HepG2 (cell line): ENCODE measurements around the gene VEGFB. TPM values are rescaled to one million over a fixed set of nuclear protein-coding genes. Genes with fewer than 3 reads are reported as not detected.

Experiments used
- NKX3-1 ChIP-seq: sonication (generic); formaldehyde crosslinking; IDR thresholded peaks from 2 replicates; pipeline ENCODE4 v1.5.0; 2020; ENCODE audit warnings: missing genetic modification reagents
- RAD21 ChIP-seq: fragments of 450-650 bp; formaldehyde crosslinking; IDR thresholded peaks from 2 replicates; pipeline ENCODE4 v1.5.0; 2020; ENCODE audit warnings: mild to moderate bottlenecking
- RARG ChIP-seq: sonication (generic); formaldehyde crosslinking; IDR thresholded peaks from 2 replicates; pipeline ENCODE4 v1.4.0; 2020; ENCODE audit warnings: low read depth, mild to moderate bottlenecking, missing genetic modification reagents
- SKI ChIP-seq: fragments of 450-650 bp; IDR thresholded peaks from one replicate; pipeline ENCODE4 v1.6.1; 2018; ENCODE audit warnings: mild to moderate bottlenecking; ENCODE audit not compliant: partially characterized antibody
- SPEN ChIP-seq: sonication (generic); formaldehyde crosslinking; IDR thresholded peaks from 2 replicates; pipeline ENCODE4 v1.5.1; 2020; ENCODE audit warnings: low read depth, mild to moderate bottlenecking, missing genetic modification reagents
- TEAD2 ChIP-seq: sonication (generic); formaldehyde crosslinking; IDR thresholded peaks from 2 replicates; pipeline ENCODE4 v1.9.0; 2021; ENCODE audit warnings: missing genetic modification reagents
- THAP11 ChIP-seq: IDR thresholded peaks from 2 replicates; pipeline ENCODE4 v1.6.1; 2016; ENCODE audit warnings: missing biosample characterization, missing genetic modification reagents
- ZC3H13 ChIP-seq: sonication (generic); formaldehyde crosslinking; IDR thresholded peaks from 2 replicates; pipeline ENCODE4 v1.8.1; 2023; ENCODE audit warnings: mild to moderate bottlenecking, missing genetic modification reagents, moderate library complexity
- ZKSCAN1 ChIP-seq: fragments of 150-350 bp; IDR thresholded peaks from 2 replicates; pipeline ENCODE4 v1.6.1; 2014; ENCODE audit warnings: low read length
- ZNF530 ChIP-seq: sonication (generic); formaldehyde crosslinking; IDR thresholded peaks from 2 replicates; pipeline ENCODE4 v1.5.0; 2020; ENCODE audit warnings: low read depth, mild to moderate bottlenecking, missing genetic modification reagents
- polyA plus RNA-seq, 8 experiments: library from polyadenylated mRNA; depleted of rRNA in 3 of 8; stranded (reverse) in 7 of 8; unstranded in 1 of 8; fragments of >200 nt; fragmentation: Illumina TruSeq in 4 of 8; extraction: Trizol in 4 of 8; gene quantifications; 2 replicates each; pipeline versions ENCODE4 v1.2.1 to v1.2.3, GENCODE V29; 2011 to 2016; ENCODE audit warnings: low read depth in 4 of 8, missing spikeins in 1 of 8, mixed read lengths in 1 of 8; ENCODE audit not compliant: insufficient read depth in 1 of 8
- total RNA-seq, 5 experiments: library from RNA; depleted of rRNA; stranded (reverse); fragments of >200 nt; fragmentation: Illumina TruSeq; extraction: Trizol; gene quantifications; 2 replicates each; pipeline ENCODE4 v1.2.3, GENCODE V29; 2016; ENCODE audit warnings: low read depth in 1 of 5
- TF ChIP-seq, protein P1 (sequence below): sonication (generic); formaldehyde crosslinking; IDR thresholded peaks from 2 replicates; pipeline ENCODE4 v1.8.1; 2023; ENCODE audit warnings: mild to moderate bottlenecking, missing genetic modification reagents
- TF ChIP-seq, protein P2 (sequence below): sonication (generic); formaldehyde crosslinking; IDR thresholded peaks from 2 replicates; pipeline ENCODE4 v1.4.0; 2020; ENCODE audit warnings: missing genetic modification reagents
- TF ChIP-seq, protein P3 (sequence below): sonication (generic); formaldehyde crosslinking; IDR thresholded peaks from 2 replicates; pipeline ENCODE4 v1.8.0; 2022; ENCODE audit warnings: mild to moderate bottlenecking, missing genetic modification reagents, borderline replicate concordance
- TF ChIP-seq, protein P4 (sequence below), 2 experiments: sonication (generic) in 1 of 2; formaldehyde crosslinking in 1 of 2; IDR thresholded peaks; 2 replicates each; pipeline versions ENCODE4 v1.4.0 to v1.6.1; 2018 to 2020; ENCODE audit warnings: missing genetic modification reagents in 2 of 2, borderline replicate concordance in 1 of 2, low read depth in 1 of 2, mild to moderate bottlenecking in 1 of 2, missing biosample characterization in 1 of 2
- TF ChIP-seq, protein P5 (sequence below): sonication (generic); formaldehyde crosslinking; IDR thresholded peaks from 2 replicates; pipeline ENCODE4 v1.4.0; 2020; ENCODE audit warnings: missing genetic modification reagents
- TF ChIP-seq, protein P6 (sequence below): IDR thresholded peaks from 2 replicates; pipeline ENCODE4 v1.6.1; 2018; ENCODE audit warnings: missing genetic modification reagents, mild to moderate bottlenecking, missing compliant biosample characterization
- TF ChIP-seq, protein P7 (sequence below): sonication (generic); formaldehyde crosslinking; IDR thresholded peaks from 2 replicates; pipeline ENCODE4 v1.5.0; 2020; ENCODE audit warnings: mild to moderate bottlenecking, missing genetic modification reagents

VEGFB gene
- total and polyA plus RNA-seq, 2 of the 13 experiments (the other 11 are each of a cell fraction or from before 2014, with no cell fraction given), result 9.0 to 11.3 TPM

DNA sequence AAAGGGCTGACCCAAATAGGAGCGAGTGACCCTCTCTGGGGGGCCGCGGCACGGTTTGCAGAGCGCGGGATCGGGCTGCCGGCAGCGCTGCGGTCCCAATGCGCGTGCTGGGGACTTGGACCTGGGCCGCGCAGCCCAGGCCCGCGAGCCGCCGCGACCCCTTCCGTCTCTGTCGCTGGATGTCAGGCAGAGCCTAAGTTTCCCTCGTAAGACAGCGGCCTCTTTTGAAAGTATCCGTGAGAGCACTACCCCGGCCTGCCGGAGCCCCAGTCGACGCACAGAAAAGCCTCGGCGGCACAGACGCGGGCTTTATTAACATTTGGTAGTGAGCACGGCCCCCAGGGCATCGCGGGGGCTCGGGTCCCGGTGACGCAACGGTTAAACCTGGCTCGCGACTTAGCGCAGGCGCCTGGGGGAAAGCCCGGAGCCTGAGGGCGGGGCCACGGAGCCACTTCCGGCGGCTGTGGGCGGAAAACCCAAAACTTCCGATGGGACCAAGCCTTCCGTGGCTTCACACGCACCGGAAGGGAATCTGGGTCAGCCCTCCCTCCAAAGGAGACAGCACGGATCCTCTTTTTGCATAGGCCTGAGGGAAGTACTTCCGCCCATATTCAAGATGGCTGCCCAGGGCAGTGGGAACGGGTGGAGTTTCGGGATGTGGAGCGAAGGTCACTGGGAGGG lies 35.3 kb downstream of the VEGFB start (continued):
- TF ChIP-seq NKX3-1, result peak; percentile 69; the same call in 1 of the 2 replicates
- TF ChIP-seq, protein P1, sequence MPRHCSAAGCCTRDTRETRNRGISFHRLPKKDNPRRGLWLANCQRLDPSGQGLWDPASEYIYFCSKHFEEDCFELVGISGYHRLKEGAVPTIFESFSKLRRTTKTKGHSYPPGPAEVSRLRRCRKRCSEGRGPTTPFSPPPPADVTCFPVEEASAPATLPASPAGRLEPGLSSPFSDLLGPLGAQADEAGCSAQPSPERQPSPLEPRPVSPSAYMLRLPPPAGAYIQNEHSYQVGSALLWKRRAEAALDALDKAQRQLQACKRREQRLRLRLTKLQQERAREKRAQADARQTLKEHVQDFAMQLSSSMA (CRISPR knock-in tag), result peak; percentile 95
- TF ChIP-seq, protein P2, sequence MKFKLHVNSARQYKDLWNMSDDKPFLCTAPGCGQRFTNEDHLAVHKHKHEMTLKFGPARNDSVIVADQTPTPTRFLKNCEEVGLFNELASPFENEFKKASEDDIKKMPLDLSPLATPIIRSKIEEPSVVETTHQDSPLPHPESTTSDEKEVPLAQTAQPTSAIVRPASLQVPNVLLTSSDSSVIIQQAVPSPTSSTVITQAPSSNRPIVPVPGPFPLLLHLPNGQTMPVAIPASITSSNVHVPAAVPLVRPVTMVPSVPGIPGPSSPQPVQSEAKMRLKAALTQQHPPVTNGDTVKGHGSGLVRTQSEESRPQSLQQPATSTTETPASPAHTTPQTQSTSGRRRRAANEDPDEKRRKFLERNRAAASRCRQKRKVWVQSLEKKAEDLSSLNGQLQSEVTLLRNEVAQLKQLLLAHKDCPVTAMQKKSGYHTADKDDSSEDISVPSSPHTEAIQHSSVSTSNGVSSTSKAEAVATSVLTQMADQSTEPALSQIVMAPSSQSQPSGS (CRISPR knock-in tag), result peak; percentile 73; the same call in 1 of the 2 replicates
- TF ChIP-seq, protein P3, sequence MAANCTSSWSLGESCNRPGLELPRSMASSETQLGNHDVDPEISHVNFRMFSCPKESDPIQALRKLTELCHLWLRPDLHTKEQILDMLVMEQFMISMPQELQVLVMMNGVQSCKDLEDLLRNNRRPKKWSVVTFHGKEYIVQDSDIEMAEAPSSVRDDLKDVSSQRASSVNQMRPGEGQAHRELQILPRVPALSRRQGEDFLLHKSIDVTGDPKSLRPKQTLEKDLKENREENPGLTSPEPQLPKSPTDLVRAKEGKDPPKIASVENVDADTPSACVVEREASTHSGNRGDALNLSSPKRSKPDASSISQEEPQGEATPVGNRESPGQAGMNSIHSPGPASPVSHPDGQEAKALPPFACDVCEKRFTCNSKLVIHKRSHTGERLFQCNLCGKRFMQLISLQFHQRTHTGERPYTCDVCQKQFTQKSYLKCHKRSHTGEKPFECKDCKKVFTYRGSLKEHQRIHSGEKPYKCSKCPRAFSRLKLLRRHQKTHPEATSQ (CRISPR knock-in tag), result no peak
- TF ChIP-seq ZC3H13 (CRISPR knock-in tag), result peak; percentile 88
- TF ChIP-seq, protein P4, sequence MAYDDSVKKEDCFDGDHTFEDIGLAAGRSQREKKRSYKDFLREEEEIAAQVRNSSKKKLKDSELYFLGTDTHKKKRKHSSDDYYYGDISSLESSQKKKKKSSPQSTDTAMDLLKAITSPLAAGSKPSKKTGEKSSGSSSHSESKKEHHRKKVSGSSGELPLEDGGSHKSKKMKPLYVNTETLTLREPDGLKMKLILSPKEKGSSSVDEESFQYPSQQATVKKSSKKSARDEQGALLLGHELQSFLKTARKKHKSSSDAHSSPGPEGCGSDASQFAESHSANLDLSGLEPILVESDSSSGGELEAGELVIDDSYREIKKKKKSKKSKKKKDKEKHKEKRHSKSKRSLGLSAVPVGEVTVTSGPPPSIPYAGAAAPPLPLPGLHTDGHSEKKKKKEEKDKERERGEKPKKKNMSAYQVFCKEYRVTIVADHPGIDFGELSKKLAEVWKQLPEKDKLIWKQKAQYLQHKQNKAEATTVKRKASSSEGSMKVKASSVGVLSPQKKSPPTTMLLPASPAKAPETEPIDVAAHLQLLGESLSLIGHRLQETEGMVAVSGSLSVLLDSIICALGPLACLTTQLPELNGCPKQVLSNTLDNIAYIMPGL (CRISPR knock-in tag; IDR thresholded peaks at IDR 0.05; ENCODE audit: borderline replicate concordance in 1 of 2, low read depth in 1 of 2), result peak; percentile 44 to 74; a peak in 3 of 4 replicates
- TF ChIP-seq, protein P5, sequence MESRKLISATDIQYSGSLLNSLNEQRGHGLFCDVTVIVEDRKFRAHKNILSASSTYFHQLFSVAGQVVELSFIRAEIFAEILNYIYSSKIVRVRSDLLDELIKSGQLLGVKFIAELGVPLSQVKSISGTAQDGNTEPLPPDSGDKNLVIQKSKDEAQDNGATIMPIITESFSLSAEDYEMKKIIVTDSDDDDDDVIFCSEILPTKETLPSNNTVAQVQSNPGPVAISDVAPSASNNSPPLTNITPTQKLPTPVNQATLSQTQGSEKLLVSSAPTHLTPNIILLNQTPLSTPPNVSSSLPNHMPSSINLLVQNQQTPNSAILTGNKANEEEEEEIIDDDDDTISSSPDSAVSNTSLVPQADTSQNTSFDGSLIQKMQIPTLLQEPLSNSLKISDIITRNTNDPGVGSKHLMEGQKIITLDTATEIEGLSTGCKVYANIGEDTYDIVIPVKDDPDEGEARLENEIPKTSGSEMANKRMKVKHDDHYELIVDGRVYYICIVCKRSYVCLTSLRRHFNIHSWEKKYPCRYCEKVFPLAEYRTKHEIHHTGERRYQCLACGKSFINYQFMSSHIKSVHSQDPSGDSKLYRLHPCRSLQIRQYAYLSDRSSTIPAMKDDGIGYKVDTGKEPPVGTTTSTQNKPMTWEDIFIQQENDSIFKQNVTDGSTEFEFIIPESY (CRISPR knock-in tag), result no peak; the same call in 1 of the 2 replicates
- peak; percentile 12 for TF ChIP-seq SKI
- TF ChIP-seq RARG (CRISPR knock-in tag), result no peak
- TF ChIP-seq, protein P6, sequence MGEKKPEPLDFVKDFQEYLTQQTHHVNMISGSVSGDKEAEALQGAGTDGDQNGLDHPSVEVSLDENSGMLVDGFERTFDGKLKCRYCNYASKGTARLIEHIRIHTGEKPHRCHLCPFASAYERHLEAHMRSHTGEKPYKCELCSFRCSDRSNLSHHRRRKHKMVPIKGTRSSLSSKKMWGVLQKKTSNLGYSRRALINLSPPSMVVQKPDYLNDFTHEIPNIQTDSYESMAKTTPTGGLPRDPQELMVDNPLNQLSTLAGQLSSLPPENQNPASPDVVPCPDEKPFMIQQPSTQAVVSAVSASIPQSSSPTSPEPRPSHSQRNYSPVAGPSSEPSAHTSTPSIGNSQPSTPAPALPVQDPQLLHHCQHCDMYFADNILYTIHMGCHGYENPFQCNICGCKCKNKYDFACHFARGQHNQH (CRISPR knock-in tag), result no peak
- peak; percentile 97 for TF ChIP-seq THAP11 (CRISPR knock-in tag)
- no peak for TF ChIP-seq ZNF530 (CRISPR knock-in tag)
- TF ChIP-seq RAD21 (CRISPR knock-in tag), result peak; percentile 21; the same call in 1 of the 2 replicates
- no peak; the same call in none of the 2 replicates for TF ChIP-seq SPEN (CRISPR knock-in tag)
- TF ChIP-seq, protein P7, sequence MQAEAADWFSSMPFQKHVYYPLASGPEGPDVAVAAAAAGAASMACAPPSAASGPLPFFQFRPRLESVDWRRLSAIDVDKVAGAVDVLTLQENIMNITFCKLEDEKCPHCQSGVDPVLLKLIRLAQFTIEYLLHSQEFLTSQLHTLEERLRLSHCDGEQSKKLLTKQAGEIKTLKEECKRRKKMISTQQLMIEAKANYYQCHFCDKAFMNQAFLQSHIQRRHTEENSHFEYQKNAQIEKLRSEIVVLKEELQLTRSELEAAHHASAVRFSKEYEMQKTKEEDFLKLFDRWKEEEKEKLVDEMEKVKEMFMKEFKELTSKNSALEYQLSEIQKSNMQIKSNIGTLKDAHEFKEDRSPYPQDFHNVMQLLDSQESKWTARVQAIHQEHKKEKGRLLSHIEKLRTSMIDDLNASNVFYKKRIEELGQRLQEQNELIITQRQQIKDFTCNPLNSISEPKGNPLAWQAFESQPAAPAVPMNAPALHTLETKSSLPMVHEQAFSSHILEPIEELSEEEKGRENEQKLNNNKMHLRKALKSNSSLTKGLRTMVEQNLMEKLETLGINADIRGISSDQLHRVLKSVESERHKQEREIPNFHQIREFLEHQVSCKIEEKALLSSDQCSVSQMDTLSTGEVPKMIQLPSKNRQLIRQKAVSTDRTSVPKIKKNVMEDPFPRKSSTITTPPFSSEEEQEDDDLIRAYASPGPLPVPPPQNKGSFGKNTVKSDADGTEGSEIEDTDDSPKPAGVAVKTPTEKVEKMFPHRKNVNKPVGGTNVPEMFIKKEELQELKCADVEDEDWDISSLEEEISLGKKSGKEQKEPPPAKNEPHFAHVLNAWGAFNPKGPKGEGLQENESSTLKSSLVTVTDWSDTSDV (CRISPR knock-in tag), result no peak
- no peak for TF ChIP-seq ZKSCAN1
- no peak for TF ChIP-seq TEAD2 (CRISPR knock-in tag)
